C1 segment of cervical spinal cord (tissue), 14 donors: ENCODE measurements around the gene PRKAR1B.

Source experiments
- DNase-seq, 14 donors: peaks; one replicate each; lab custom pipeline; 2025; lab: John Stamatoyannopoulos, UW

Gene PRKAR1B

DNA sequence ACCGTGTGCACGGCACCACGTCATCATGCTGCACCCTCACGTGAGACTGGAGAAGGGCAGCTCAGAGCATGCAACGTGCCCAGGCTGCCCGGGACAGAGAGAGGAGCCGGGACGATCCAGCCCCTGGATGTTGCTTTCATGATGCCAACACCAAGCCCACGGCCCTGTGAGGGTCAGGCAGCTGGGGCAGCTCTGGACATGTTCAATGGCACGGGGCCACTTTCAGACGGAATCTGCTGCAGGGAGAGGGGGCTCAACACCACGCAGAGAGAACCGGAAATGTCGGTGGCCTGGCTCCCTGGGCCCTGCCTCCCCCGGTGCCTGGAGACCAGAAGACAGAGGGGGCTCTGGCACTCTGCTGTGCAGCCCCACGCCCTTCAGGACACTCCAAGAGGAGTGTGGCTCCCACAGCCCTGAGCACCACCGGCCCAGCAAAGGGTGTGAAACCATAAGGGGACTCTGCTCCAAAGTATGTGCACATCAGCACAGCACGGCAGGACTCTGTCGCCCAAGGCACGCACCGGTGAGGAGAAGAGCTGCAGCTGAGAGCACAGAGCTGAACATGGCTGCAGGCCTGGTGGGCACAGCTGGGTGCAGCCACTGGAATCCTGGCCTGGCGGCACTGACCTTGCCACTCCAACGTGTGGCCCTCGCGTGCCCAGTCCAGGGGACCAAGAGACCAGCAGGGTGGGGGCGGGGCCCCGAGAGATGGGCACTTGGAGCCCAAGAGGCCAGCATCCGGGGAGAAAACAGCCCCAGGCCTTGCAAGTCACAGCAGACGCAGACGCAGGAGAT lies 137.1 kb downstream of the PRKAR1B start:
- DNase-seq = no peak

DNA sequence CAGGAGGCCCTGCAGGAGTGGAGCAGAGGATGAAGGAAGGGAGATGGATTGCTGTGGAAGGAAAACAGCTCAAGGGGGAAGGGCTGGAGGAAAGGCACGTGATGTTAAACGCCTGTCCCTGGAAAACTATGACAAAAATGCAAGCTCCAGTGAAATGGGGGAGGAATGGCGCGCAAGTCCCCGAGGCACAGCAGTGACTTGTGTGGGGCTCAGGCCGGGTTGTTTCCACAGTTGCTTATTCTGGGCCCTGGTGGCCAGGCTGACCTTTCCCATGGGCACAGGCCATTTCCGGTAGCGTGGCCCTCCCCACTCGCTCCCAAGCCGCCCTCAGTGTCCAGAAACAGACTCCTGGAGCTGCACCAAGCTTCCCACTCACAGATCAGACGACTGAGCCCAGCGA lies 139.3 kb downstream of the PRKAR1B start:
- DNase-seq = no peak

DNA sequence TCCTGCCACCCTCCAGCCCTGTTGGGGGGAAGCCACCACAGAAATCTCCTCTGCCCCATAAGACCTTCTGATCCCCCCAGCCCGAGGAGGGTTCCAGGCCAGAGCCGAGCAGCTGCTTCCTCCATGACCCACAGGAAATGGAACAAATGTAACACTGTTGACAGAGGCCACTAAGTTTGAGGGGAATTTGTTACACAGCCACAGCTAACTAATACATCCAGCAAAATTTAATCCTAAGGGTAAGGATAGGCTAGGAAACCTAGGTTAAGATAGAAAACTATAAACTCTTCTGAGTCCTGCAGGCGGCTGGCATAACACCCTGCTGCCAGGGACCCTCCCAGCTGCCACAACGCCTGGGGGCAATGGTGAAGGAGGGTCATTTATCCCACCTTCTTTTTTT lies 140.6 kb downstream of the PRKAR1B start:
- DNase-seq = no peak

DNA sequence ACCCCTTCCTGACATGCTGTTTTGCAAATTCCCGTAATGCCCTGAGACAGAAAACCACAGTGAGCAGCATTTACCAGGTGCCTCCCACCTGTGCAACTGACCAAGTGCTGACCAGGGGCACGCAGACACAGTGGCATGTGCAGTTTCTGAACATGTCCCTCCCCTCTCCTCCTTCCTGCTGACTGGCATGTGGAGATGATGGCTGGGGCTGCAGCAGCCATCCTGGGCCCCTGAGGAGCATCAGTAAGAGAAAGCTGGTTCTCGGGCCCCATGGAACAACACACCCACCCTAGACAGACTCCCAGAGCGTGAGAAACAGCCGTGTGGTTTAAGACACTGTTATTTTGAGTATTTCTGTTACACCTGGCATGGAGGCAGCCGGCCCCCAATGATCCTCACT lies 141.2 kb downstream of the PRKAR1B start:
- DNase-seq = no peak

DNA sequence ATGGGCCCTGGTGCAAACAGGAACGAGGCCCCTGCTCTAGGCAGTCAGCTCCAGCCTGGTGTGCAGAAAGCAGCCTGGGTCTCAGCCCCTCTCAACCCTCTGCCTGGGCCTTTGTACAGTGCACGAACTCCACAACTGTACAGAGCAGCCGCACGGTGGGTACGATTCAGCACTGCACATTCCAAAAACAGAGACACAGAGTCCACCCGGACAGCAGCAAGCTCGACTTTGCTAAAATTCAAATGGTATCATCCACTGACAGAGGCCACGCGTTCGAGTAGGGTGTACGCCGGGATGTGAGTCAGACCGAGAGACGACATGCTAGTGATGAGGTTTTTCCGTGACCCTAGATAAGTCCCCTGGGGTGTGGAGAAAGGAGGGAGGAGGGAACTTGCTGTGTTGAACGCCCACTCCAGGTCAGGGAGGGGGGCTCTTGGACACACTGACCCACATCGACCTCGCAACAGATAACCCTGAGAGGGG lies 141.8 kb downstream of the PRKAR1B start:
- DNase-seq = no peak

DNA sequence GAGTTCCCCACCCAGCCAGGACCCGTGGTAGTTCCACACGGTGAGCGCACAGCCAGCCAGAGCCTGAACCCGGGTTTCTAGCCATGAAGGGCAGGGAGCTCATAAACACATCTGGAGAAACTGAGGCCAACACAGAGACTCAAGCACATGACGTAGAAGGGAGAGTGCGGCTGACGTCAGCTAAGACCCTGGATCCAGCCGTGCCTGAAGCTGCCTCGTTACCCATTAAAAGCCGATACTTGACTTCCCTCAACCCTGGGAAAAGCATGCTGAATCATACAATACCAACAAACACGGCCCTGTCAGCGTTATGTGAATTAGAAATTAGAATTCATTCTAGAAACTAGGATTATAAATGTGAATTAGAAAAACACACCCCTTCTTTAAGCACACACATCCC lies 142.3 kb downstream of the PRKAR1B start:
- no peak for DNase-seq

DNA sequence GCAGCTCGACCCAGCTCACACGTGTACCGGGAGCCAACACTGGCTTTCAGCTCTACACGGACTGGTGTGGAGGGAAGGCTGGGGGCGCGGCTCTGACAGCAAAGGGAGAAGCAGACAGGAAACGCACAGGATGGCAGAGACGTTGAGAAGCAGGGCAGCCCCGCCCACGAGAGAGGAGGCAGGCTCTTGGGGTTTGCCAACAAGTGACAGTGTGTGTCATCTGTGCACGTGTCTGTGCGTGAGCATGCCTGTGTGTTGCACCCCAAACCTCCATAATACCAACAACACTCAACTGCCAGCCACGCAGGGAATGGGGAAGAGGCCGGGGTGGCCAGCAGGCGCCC lies 143.0 kb downstream of the PRKAR1B start:
- DNase-seq = no peak

DNA sequence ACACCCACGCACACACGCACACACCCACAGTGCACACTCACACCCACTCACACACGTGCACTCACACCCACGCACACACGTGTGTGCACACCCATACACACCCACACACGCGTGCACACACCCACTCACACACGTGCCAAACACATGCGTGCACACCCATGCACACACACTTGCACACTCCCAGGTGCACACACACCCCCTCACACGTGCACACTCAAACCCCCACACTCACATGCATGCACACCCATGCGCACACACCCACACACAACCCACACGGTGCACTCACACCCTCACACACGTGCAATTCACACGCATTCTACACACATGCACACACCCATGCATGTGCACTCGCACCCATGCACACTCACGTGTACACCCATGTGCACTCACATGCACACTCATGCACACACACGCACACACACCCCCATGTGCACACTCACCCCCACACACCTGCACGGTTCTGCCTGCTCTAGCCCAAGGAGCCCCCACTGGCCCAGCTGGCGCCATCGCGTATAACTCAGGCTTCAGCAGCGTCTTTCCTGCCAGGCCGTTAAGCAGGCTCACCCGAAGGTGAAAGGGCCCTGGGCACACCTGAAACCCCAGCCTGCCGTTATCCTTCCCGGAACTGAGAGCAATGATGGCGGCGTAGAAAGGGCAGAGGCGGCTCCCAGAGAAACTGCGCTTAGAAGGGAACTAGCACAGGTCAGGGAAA lies 143.5 kb downstream of the PRKAR1B start:
- DNase-seq = no peak

DNA sequence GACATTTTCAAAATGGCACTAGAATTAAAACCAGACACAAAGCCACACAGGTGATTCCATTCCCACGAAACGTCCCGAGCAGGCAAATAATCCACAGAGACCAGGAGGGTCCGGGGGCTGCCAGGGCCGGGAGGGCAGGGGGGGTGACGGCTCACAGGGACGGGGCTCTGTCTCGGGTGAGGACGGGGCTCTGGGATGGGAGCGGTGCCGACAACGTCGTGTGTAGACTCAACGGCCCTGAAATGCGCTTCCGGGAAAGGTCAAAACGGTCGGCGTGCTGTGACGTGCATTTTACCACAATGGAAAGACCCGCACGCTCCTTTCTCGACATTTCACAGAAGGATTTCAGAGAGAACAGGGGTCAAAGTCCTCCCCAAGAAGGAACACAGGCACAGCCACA lies 144.2 kb downstream of the PRKAR1B start:
- no peak for DNase-seq

DNA sequence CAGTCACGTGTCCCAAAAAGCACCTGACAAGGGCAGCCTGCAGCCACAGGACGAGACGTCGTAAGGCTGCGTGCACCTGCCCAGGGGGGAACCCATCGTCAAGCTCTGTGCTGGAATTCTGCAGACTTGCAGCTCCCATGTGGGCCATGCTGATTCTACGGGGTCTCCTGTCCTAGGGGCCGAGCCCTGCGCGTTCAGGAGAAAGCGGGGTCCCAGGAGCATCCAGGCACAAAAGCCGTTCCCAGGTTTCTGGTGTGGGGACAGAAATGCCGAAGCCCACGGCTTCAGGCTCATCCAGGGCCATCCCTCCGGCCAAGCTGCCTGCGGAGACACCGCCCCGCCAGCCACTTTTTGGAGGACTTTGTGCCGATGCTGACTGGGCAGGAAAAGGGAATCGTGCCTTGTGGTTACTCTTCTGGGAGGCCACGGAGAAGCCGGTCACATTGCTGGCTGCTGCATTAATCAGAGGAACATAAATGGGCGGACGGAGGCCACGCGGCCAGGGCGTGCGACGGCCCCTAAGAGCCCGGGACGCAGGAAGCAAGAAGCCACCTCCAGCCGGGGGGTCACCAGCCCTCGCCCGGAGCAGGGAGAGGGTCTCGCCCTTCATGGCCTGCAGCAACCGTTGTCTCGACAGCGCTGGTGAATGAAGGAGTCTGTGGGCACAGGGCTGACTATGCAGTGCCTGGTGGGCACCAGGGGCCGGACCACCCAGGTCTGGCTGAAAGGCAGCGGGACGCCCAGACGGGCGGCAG lies 144.8 kb downstream of the PRKAR1B start:
- DNase-seq = no peak

DNA sequence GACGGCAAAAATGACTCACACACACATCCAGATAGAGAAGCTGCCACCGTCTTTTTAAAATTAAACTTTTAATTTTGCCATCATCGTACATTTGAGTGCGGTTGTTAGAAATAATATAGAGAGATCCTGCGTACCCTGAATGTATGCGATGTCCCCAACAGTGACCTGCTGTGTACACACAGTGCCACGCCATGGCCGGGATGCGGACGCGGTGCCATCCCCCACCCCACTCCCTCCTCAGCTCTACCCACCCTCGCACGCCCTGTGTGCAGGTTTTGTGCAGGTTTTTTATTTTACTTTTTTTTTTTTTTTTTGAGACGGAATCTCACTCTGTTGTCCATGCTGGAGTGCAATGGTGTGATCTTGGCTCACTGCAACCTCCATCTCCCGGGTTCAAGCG lies 148.7 kb downstream of the PRKAR1B start:
- DNase-seq = no peak

DNA sequence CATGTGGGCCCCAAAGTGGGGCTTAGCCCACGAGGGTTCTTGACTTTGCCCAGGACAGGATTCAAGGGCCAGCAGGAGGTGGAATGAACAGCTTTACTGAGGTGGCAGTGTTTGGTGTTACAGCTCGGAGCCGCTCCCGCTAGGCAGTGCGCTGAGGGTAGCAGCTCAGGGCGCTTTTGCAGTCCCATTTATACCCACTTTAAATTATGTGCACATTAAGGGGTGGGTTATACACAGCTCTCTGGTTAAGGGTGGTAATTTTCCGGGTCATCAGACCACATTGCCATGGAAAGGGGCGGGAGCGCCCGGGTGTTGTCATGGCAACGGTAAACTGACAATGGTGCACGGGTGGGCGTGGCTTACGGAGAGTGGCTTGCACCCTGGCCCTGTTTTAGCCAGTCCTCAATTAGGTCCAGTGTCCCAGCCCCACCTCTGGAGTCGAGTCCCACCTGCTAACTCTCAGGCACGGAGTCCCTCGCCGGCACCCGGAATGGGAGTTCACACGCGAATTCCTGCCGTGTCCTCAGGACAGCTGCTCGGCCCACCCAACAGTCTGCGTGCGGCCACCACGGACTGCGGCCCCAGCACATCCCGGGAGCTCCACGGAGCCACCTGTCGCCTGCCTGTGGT lies 149.2 kb downstream of the PRKAR1B start:
- no peak for DNase-seq

DNA sequence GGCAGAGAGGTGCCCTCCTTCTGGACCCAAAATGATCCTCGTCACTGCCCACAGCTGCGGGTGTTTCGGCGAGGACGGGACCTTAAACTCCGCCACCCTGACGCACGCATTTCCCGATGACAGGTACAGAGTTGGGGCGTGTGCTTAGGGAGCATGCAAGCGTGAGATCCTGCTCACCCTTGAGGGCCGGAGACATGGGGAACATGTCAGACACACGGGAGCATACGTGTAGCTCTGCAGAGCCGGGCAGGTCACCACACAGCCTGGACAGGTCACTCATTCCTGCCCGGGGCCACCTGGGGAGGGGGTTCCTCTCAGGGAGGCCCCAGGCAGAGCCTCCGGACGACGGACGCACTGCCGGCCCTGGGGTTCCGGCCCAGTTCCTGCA lies 149.8 kb downstream of the PRKAR1B start:
- DNase-seq = no peak

DNA sequence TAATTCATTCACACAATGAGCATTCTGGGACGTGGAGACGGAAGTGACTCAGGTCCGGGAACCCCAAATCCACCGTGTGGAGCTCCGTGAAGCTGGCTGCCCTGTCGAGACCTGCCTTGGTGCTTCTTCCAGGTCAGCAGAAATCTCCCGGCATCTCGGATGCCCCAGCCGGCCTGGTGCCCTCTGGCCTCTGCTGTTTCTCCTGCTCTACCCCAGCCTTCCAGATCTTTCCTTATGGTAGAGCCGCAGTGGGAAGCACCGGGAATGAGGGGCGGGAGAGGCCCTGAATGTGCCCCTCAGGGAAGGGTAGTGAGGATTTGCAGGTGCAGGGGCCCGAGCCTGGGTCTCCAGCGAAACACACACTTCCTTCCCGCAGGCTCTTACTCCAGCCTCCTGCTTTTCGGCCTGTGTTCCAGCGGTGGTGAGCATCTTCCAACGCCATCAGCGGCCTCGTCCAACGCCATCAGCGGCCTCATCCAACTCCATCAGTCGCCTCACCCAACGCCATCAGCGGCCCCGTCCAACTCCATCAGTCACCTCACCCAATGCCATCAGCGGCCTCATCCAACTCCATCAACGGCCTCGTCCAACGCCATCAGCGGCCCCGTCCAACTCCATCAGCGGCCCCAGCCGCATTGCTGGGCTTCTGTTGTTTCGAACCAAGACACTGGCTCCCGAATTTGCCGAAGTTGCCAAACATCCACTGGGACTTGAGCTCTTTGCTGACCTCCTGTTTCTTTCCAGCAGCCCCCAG lies 150.4 kb downstream of the PRKAR1B start:
- no peak for DNase-seq

DNA sequence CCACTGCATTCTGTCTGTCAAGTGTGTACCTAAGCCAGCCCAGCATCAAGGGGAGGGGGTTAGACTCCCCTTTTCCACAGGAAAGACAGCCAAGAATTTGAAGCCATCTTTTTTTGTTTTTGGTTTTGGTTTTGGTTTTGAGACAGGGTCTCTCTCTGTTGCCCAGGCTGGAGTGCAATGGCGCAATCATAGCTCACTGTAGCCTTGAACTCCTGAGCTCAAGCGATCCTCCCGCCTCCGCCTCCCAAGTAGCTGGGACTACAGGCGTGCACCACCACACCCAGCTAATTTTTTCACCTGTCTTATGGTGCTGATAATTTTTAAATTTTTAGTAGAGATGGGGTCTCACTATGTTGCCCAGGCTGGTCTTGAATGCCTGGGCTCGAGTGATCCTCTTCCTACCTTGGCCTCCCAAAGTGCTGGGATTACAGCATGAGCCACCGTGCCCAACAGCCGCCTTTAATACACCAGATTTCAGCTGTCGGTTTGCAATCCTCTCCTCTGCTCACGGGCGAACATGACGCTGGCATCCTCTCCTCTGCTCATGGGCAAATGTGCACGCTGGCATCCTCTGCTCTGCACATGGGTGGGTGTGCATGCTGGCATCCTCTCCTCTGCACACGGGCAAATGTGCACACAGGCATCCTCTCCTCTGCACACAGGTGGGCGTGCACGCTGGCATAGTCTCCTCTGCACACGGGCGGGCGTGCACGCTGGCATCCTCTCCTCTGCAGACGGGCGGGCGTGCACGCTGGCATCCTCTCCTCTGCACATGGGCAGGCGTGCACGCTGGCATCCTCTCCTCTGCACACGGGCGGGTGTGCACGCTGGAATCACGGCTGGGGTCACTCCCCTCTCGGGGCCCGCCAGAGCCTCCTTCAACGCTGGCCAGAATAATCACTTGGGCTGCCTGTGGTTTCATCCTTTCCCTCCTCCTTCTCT lies 151.4 kb downstream of the PRKAR1B start:
- DNase-seq = no peak

DNA sequence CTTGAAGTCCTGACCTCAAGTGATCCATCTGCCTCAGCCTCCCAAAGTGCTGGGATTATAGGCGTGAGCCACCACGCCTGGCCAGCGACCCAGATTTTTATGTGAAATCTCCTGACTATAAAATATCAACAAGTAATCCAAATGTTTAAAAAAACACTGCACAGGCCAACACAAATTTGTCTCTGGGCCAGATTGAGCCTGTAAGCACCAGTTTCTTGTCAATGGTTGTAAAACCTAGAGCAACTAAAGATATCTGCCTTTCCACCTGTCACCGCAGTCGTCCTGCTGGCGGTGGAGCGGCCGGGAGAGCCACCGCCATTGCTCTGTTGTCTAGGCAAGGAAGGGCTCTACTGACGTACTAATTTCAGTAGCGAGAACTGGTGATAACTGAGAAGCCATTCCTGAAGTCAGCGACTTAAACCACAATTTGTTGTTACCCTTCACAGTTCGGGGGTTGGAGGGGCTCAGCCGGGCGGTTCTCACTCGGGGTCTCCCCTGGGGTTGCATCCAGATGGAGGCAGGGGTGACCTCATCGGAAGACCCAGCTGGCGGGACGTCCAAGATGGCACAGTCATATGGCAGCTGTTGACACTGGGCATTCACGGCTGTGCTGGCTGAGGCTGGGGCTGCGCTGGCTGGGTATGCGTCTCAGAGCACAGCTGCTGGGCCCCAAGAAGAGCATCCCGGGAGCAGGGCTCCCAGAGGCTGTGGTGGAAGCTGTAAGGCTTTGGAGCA lies 152.3 kb downstream of the PRKAR1B start:
- DNase-seq = no peak

DNA sequence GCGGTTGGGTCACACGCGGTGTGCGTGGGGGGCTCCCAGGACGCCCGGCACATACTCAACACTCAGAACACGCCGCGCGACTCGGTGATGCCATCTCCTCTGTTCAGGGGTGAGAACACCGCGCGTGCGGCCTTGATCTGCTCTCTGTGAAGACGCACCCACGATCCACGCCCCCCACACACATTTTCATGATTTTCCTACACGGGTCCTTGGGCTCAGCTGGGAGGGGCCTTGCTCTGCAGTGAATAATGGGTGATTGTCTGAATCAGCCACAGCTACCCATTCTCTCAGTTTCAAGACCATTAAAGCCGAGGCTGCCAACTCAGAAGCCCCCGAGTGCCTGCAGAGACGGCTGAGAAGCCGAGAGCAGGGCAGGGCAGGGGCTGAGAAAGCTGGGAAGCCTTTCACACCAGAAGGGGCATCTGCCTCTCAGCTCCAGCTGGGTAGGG lies 153.1 kb downstream of the PRKAR1B start:
- peak in 1 of 14 donors; percentile 32 for DNase-seq

DNA sequence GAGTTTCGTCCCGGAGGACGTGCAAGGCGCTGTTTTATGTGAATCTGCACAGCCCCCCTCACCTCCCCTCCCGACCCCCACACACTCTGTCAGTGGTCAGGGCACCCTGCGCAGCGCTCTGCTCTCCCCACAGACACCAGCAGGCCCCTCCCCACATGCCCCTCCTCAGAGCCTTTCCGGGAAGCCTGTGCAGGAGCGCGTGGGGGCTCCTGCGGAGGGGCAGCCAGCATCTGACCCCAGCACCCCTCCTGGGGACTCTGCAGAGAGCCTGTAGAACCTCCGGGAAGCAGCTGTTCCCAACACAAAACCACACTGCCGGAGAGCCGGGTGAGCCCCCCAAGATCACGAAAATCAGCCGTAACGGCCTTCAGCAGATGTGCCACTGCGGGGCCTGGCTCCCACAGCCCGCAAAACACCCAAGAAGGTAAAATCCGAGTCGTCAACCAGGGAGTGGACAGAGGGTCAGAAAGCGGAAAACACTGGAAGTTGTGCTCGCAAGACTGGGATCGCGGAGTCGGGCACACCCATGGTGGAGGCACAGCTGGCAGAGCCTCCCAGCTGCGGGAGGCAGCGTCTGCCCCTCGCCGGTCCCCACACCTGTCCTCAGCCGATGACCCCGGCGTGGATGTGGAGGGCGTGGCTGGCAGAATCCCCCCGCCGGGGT lies 153.7 kb downstream of the PRKAR1B start:
- no peak for DNase-seq
